Keratinocyte (primary cell): ENCODE measurements around the gene ADSL.

Experiments used
- CTCF ChIP-seq, 3 experiments: IDR thresholded peaks in 1 of 3; conservative IDR thresholded peaks in 1 of 3; optimal IDR thresholded peaks in 1 of 3; 2 replicates in 2 of 3; 3 replicates in 1 of 3; pipeline versions ENCODE3 to v1.5.1; 2011; ENCODE audit warnings: low read length in 3 of 3, mild to moderate bottlenecking in 3 of 3, moderate library complexity in 2 of 3, control low read depth in 1 of 3, inconsistent platforms in 1 of 3; ENCODE audit not compliant: insufficient read depth in 2 of 3; ENCODE audit errors: extremely low read depth in 1 of 3
- EZH2 ChIP-seq: IDR thresholded peaks from one replicate; pipeline ENCODE4 v1.6.1; 2012; ENCODE audit warnings: inconsistent platforms, mild to moderate bottlenecking, low read length, moderate library complexity

GRCh38 chr22:40323681-40324171, 22.6 kb upstream of the ADSL start:
- TF ChIP-seq CTCF (optimal IDR thresholded peaks at IDR 0.05 in 1 of 3, IDR thresholded peaks at IDR 0.05 in 1 of 3, conservative IDR thresholded peaks at IDR 0.05 in 1 of 3; ENCODE audit: extremely low read depth in 1 of 3, insufficient read depth in 2 of 3, low read length in 3 of 3), result no peak
- TF ChIP-seq EZH2, result no peak
